GM12873 (cell line): ENCODE data around the gene VAV3.

Experiments
- TF ChIP-seq, protein P1 (sequence below): IDR thresholded peaks from 2 replicates; pipeline ENCODE4 v1.5.1; 2012; ENCODE audit warnings: low read depth, mild to moderate bottlenecking, moderate library complexity, low read length, control low read depth; ENCODE audit not compliant: insufficient read depth; ENCODE audit errors: missing control alignments

VAV3 gene

GRCh38 chr1:107974090-107974489, 9.1 kb upstream of the VAV3 start:
- TF ChIP-seq, protein P1, sequence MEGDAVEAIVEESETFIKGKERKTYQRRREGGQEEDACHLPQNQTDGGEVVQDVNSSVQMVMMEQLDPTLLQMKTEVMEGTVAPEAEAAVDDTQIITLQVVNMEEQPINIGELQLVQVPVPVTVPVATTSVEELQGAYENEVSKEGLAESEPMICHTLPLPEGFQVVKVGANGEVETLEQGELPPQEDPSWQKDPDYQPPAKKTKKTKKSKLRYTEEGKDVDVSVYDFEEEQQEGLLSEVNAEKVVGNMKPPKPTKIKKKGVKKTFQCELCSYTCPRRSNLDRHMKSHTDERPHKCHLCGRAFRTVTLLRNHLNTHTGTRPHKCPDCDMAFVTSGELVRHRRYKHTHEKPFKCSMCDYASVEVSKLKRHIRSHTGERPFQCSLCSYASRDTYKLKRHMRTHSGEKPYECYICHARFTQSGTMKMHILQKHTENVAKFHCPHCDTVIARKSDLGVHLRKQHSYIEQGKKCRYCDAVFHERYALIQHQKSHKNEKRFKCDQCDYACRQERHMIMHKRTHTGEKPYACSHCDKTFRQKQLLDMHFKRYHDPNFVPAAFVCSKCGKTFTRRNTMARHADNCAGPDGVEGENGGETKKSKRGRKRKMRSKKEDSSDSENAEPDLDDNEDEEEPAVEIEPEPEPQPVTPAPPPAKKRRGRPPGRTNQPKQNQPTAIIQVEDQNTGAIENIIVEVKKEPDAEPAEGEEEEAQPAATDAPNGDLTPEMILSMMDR: no peak

- TF ChIP-seq, protein P1: no peak
Observed at GRCh38 chr1:107972391-107973180, 7.6 kb upstream of the VAV3 start.

DNA sequence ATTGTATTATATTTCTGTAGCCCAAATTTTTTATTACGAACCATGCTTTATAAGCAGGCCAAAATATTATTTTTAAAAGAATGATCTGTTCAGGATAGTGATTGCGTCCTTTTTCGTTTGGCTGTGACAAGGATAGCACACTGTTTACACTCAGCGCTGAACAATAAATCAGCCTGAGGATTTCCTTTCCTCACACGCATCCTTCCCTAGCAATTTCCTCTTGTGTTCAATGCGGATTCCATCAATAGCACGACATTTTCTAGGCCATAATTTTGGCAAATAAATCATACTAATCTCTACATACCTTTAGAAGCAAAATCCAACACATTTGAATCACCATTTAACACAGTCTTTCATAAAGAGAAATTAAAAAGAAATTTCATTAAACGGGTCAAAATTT, 1.6 kb upstream of the VAV3 start:
- TF ChIP-seq, protein P1: no peak

GRCh38 chr1:107964336-107965109, 457 bp downstream of the VAV3 start:
- TF ChIP-seq, protein P1: no peak

- TF ChIP-seq, protein P1: no peak
Observed at GRCh38 chr1:107963601-107964335, 1.2 kb downstream of the VAV3 start.

DNA sequence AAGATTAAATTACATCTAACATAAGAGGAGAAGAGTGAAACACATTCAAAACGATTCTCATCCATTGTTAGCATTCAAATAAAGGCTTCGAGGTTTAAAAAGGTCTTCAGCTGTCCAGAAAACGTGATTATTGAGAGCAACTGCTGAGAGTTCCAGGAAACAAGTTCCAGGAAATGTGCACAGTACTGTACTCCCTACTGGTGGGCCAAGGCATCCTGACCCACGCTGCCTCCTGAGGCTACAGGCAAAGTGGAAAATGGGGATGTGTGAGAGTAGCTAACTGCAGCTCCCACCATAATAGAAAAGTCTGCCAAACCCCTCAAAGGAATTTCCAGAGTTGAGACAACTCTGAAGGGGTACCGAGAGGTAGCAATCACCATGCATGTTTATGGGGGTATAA, 2.0 kb downstream of the VAV3 start:
- TF ChIP-seq, protein P1: no peak

- TF ChIP-seq, protein P1: no peak
Observed at GRCh38 chr1:107954719-107955415, 10.1 kb downstream of the VAV3 start.
